Right lobe of liver (tissue), 4 donors: ENCODE results near the gene MRFAP1L1.

Experiments used
- CTCF ChIP-seq, 4 donors: fragments of 200-600 bp in 3 of 4; fragments of 450-650 bp in 1 of 4; IDR thresholded peaks; one replicate each; pipeline versions ENCODE4 v1.5.1 to v1.8.0; 2016 to 2022; ENCODE audit warnings: antibody characterized with exemption in 4 of 4, mild to moderate bottlenecking in 2 of 4
- POLR2A ChIP-seq: fragments of 450-650 bp; IDR thresholded peaks from one replicate; pipeline ENCODE4 v1.6.1; 2017; ENCODE audit warnings: antibody characterized with exemption, mild to moderate bottlenecking
- donor health status: DM: no; HTN: no; CAD: no.
- donor health status: DM: no; HTN: no; CAD: no.
- donor health status: DM: no; HTN: yes; CAD: no.

- TF ChIP-seq CTCF (IDR thresholded peaks at IDR 0.05) (no peak), POLR2A (no peak)
Measured at GRCh38 chr4:6660430-6660829, 49.2 kb downstream of the MRFAP1L1 start.
